ENCODE results near the gene FRK.

DNA sequence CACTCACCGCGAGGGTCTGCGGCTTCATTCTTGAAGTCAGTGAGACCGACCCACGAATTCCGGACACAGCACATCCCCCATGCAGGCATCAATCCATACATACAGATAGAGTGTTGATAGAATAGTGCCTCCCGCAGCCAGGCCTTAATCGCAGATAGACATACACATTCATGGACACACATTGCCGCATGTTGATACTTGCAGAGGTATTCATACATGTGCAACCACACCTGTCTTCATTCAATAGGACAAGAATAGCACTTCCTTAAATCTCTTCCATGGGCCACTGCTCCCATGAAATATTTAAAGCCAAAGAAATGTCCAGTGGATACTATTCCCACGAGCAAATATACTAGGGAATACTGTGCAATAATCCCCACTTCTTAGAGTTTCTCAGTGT lies 170.5 kb downstream of the FRK start:
- TF ChIP-seq POLR2AphosphoS5 (IDR thresholded peaks at IDR 0.05; ENCODE audit: low read depth, low read length) (no peak), POLR2A (IDR thresholded peaks at IDR 0.05; ENCODE audit: low read depth, low read length) (no peak)

Measured in GM12891 (cell line).